Measurements from ENCODE around the gene SHE.
A peak's percentile ranks its signal among the peaks of the same experiment; 100 is the strongest.

Gene SHE

DNA sequence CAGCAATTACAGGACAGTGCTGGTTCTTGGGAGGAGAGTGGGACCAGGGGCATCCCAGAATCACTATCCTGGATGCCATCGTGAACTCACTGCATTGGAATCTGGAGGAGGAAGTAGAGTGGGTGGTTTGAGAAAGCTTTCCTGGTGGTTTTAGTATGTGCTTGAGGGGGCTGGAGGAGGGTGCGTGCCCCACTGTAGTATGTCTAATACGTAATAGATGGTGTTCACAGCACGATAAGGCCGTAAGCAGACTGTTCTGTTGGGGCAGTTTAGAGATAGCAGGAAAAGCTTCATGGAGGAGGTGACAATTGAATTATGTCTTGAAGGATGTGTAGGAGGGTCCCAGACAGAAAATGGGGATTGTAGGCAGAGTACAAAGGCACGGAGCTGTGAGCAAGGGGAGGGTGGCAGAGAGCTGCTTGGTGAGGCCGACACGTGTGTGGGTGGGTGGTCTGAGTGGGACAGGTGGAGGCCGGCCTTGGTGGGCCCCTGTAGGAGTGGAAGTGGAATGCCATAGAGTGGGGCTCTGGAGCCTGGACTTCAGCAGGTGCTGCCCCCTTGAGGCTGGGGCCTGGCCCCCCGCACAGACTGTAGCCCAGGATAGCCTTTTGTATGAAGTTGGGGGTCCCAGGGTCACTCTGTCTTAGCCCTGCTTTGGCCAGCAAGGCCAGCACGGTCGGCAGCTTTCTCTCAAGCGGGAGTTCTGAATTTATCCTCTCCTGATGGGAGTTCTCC is 60.0 kb downstream of the SHE start:
- Histone ChIP-seq H3K4me3 (ENCODE audit: low read depth in 1 of 2, low read length in 2 of 2) (no peak overlapping the region), H3K27me3 (ENCODE audit: low read depth, low read length) (no peaks in the 10 kb centered on the region), H3K4me1 (ENCODE audit: control insufficient read depth in 1 of 2, insufficient read depth in 2 of 2, low read length in 2 of 2) (peaks cover 0 to 3% of the 10 kb centered on the region in 2 donors), H3K9me3 (ENCODE audit: control insufficient read depth in 1 of 2, low read length in 2 of 2) (no peaks in the 10 kb centered on the region), H3K27ac (ENCODE audit: low read length) (no peak overlapping the region), H3K36me3 (ENCODE audit: control insufficient read depth in 1 of 2, insufficient read depth in 2 of 2, low read length in 2 of 2) (peaks cover 19 to 25% of the 10 kb centered on the region in 2 donors)

DNA sequence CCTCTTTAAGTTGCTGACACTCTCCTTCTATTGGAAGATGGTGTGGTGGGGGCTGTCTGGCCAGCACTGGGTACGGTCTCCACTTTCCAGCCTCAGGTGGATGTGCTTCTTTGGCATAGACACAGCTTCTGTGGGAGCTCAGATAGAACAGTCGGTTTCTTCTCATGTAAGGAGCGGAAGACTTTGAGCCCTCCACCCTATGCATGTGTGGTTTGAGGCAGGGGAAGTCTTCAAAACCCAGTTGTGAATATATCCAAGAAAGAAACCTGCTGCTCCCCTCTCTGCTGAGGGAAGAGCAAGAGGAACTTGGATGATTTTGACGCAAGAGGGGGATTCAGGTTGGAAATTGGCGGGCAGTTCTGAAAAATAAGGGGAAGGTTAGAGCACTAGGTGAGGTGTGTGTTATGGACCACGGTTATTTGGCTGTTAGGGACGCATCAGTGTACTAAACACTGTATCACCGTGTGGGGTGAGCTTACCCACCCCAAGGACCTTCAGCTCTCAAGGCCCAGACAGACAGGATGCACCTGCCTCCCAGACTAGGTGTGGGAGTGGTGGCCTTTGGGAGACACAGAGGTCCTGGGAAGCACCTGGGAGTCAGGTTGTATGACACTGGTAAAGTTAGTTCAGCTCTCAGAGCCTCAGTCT is 60.8 kb downstream of the SHE start:
- peak overlapping the region; percentile 25 for H3K27ac ChIP-seq (ENCODE audit: low read length)
- no peaks in the 10 kb centered on the region for H3K9me3 ChIP-seq (ENCODE audit: control insufficient read depth in 1 of 2, low read length in 2 of 2)
- H3K36me3 ChIP-seq (ENCODE audit: control insufficient read depth in 1 of 2, insufficient read depth in 2 of 2, low read length in 2 of 2), result peaks cover 19 to 25% of the 10 kb centered on the region in 2 donors
- peaks cover 0 to 3% of the 10 kb centered on the region in 2 donors for H3K4me1 ChIP-seq (ENCODE audit: control insufficient read depth in 1 of 2, insufficient read depth in 2 of 2, low read length in 2 of 2)
- H3K27me3 ChIP-seq (ENCODE audit: low read depth, low read length), result no peaks in the 10 kb centered on the region
- no peak overlapping the region for H3K4me3 ChIP-seq (ENCODE audit: low read depth in 1 of 2, low read length in 2 of 2)

DNA sequence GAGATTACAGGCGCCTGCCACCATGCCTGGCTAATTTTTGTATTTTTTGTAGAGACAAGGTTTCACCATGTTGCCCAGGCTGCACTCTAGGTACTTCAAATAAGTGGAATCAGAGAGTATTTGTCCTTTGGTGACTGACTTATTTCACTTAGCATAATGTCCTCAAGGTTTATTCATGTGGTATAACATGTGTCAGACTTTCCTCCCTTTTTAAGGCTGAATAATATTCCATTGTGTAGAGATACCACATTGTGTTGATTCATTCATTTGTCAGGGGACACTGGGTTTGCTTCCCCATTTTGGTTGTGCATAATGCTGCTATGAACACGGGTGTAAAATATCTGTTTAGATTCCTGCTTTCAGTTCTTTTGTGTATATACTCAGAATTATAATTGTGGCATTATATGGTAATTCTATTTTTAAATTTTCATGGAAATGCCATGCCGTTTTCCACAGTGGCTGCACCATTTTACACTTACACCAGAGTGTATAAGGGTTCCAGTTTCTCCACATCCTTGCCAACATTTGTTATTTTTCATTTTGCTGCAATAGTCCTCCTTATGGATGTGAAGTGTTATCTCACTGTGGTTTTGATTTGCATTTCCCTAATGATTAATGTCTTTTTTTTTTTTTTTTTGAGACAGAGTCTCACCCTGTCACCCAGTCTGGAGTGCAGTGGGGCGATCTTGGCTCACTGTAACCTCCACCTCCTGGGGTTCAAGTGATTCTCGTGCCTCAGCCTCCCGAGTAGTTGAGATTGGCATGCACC is 62.0 kb downstream of the SHE start:
- Histone ChIP-seq H3K4me3 (ENCODE audit: low read depth in 1 of 2, low read length in 2 of 2) (no peak overlapping the region), H3K36me3 (ENCODE audit: control insufficient read depth in 1 of 2, insufficient read depth in 2 of 2, low read length in 2 of 2) (peaks cover 19 to 26% of the 10 kb centered on the region in 2 donors), H3K9me3 (ENCODE audit: control insufficient read depth in 1 of 2, low read length in 2 of 2) (no peaks in the 10 kb centered on the region), H3K27ac (ENCODE audit: low read length) (no peak overlapping the region), H3K4me1 (ENCODE audit: control insufficient read depth in 1 of 2, insufficient read depth in 2 of 2, low read length in 2 of 2) (peaks cover 3 to 4% of the 10 kb centered on the region in 2 donors), H3K27me3 (ENCODE audit: low read depth, low read length) (no peaks in the 10 kb centered on the region)

DNA sequence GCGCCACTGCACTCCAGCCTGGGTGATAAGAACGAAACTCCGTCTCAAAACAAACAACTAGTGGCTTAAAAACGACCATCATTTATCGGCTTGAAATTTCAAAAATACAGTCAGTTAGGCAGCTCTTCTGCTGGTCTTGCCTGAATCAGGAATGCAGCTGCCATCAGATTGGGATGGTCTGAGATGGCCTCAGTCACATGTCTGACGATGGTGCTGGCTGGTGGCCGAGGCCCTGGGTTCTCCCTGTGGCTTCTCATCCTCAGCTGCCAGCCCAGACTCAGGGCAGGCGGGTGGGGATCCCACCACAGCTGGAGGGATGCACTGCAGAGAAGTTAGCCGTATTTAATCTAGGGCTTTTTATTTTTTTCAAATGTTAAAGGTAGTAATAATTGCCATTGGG is 65.8 kb downstream of the SHE start:
- peaks cover 11 to 20% of the 10 kb centered on the region in 2 donors for H3K4me1 ChIP-seq (ENCODE audit: control insufficient read depth in 1 of 2, insufficient read depth in 2 of 2, low read length in 2 of 2)
- H3K27me3 ChIP-seq (ENCODE audit: low read depth, low read length), result no peaks in the 10 kb centered on the region
- peak overlapping the region in 1 of 2 donors; percentile 11 for H3K4me3 ChIP-seq (ENCODE audit: low read depth in 1 of 2, low read length in 2 of 2)
- no peak overlapping the region for H3K27ac ChIP-seq (ENCODE audit: low read length)
- no peaks in the 10 kb centered on the region for H3K9me3 ChIP-seq (ENCODE audit: control insufficient read depth in 1 of 2, low read length in 2 of 2)
- H3K36me3 ChIP-seq (ENCODE audit: control insufficient read depth in 1 of 2, insufficient read depth in 2 of 2, low read length in 2 of 2), result peaks cover 6 to 14% of the 10 kb centered on the region in 2 donors

DNA sequence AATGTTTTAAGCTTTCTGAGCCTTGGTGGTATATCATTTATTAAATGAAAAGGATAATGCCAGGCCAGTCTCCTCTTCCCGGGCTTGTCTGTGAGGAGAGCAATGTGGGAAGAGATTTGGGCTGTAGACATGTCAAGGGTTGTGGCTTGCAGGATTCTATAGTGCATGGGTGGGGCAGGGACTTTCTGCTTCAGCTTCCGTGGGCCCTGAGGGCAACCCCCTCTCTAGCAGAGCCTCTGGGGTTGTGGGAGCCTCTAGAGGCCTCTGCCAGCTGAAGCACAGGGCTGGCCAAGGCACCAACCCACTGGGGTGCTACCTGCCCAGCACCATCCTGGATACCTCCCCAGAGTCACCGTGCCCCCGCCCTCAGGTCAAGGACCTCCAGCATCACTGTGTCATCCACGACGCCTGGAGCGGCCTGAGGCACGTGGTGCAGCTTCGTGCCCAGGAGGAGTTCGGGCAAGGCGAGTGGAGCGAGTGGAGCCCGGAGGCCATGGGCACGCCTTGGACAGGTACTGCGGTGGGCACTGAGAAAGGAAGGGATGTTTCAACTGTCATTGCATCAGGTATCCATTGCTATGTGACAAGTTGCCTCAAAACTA is 66.5 kb downstream of the SHE start:
- peaks cover 0 to 10% of the 10 kb centered on the region in 2 donors for H3K36me3 ChIP-seq (ENCODE audit: control insufficient read depth in 1 of 2, insufficient read depth in 2 of 2, low read length in 2 of 2)

DNA sequence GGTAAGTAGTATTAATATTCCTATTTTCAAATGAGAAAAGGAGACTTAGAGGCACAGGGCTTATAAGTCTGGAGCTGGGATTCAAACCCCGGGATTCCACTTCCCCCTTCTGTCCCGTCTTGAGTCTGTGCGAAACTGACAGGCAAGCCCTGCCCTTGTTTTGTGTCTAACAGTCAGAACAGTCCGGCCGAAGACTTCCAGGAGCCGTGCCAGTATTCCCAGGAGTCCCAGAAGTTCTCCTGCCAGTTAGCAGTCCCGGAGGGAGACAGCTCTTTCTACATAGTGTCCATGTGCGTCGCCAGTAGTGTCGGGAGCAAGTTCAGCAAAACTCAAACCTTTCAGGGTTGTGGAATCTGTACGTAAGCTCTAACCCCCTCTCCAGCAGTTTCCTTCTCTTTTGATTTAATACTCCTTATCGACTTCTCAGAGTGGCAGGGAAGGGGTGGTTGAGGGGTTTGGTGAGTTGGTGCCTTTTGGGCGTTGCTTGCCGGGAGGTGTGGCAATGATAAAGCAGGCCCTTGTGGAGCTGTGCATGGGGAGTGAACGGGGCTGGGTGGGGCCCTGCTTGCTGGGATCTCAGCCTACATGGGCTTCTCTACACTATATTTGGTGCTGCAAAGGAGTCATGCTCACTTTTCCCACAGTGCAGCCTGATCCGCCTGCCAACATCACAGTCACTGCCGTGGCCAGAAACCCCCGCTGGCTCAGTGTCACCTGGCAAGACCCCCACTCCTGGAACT is 67.7 kb downstream of the SHE start:
- Histone ChIP-seq H3K9me3 (ENCODE audit: control insufficient read depth in 1 of 2, low read length in 2 of 2) (no peaks in the 10 kb centered on the region), H3K27me3 (ENCODE audit: low read depth, low read length) (no peaks in the 10 kb centered on the region), H3K4me3 (ENCODE audit: low read depth in 1 of 2, low read length in 2 of 2) (peak overlapping the region; percentile 24 to 47), H3K36me3 (ENCODE audit: control insufficient read depth in 1 of 2, insufficient read depth in 2 of 2, low read length in 2 of 2) (peaks cover under 1 to 21% of the 10 kb centered on the region in 2 donors), H3K4me1 (ENCODE audit: control insufficient read depth in 1 of 2, insufficient read depth in 2 of 2, low read length in 2 of 2) (peaks cover 22 to 28% of the 10 kb centered on the region in 2 donors), H3K27ac (ENCODE audit: low read length) (peak overlapping the region; percentile 93)

More for the DNA sequence above, 66.5 kb downstream of the SHE start:
- peaks cover 17 to 22% of the 10 kb centered on the region in 2 donors for H3K4me1 ChIP-seq (ENCODE audit: control insufficient read depth in 1 of 2, insufficient read depth in 2 of 2, low read length in 2 of 2)
- H3K4me3 ChIP-seq (ENCODE audit: low read depth in 1 of 2, low read length in 2 of 2), result peak overlapping the region in 1 of 2 donors; percentile 47
- peak overlapping the region; percentile 93 for H3K27ac ChIP-seq (ENCODE audit: low read length)
- no peaks in the 10 kb centered on the region for H3K27me3 ChIP-seq (ENCODE audit: low read depth, low read length)
- no peaks in the 10 kb centered on the region for H3K9me3 ChIP-seq (ENCODE audit: control insufficient read depth in 1 of 2, low read length in 2 of 2)

DNA sequence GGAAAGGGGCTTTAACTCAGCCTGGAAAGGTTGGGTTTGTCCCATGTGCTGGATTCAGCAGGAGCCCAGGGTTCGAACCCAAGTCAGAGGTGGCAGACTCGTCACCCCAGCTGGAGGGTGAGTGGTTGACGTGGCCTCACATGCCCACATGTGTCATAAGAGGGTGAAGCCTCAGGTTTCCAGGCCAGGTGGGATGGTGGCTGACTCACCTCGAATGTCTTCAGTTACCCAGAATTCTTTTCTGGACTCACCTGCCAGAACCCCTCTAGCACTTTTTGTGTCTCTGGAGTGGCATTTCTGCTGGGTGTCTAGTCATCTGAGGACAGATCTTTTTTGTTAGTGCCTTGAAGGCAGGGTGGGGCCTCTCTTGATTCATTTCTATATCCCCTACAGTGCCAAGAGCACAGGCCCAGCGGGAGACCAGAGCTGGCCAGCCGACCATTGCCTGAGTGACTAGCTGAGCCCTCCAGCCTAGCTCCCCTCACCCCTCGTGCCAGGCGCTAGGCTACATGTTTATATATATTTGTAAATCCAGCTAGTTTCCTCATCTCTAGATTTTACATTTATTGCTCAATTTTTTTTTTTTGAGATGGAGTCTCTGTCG is 68.9 kb downstream of the SHE start:
- H3K27ac ChIP-seq (ENCODE audit: low read length), result peak overlapping the region; percentile 71
- H3K9me3 ChIP-seq (ENCODE audit: control insufficient read depth in 1 of 2, low read length in 2 of 2), result no peaks in the 10 kb centered on the region
- peaks cover 33% of the 10 kb centered on the region in 2 donors for H3K4me1 ChIP-seq (ENCODE audit: control insufficient read depth in 1 of 2, insufficient read depth in 2 of 2, low read length in 2 of 2)
- peaks cover 5 to 21% of the 10 kb centered on the region in 2 donors for H3K36me3 ChIP-seq (ENCODE audit: control insufficient read depth in 1 of 2, insufficient read depth in 2 of 2, low read length in 2 of 2)
- no peak overlapping the region for H3K4me3 ChIP-seq (ENCODE audit: low read depth in 1 of 2, low read length in 2 of 2)
- no peaks in the 10 kb centered on the region for H3K27me3 ChIP-seq (ENCODE audit: low read depth, low read length)

DNA sequence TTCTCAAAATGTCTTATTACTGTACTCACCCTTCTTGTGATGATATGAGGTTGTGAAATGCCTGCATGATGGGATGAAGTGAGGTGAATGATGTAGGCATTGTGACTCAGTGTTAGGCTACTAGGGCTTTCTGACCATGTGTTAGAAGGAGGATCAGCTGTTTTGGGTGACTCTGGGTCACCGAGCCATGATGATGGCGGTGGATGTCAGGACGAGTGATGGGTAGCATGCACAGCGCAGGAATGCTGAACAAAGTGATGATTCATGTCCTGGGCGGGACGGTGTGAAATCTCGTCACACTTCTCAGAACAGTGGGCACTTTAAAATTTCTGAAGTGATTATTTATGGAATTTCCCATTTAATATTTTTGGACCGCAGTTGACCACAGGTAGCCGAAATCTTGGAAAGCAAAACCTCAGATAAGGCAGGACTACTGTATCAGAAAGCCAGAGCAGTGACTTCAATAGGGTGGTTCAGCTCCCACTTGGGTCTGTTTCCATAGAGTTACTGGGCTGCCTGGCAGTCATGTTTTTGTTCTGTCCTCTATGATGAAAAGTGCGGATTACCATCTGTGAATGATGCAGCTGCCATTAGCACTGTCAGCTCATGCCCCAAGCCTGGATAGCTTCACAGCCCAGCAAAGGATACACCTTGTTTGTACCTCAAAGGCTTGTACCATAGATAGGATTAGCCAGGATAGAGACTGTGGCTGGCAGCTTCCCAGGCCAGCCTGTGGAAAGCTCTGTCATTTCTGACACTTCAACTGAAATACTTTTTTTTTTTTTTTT is 70.4 kb downstream of the SHE start:
- Histone ChIP-seq H3K36me3 (ENCODE audit: control insufficient read depth in 1 of 2, insufficient read depth in 2 of 2, low read length in 2 of 2) (peaks cover 5 to 16% of the 10 kb centered on the region in 2 donors), H3K27ac (ENCODE audit: low read length) (peak overlapping the region; percentile 58), H3K4me1 (ENCODE audit: control insufficient read depth in 1 of 2, insufficient read depth in 2 of 2, low read length in 2 of 2) (peaks cover 44 to 48% of the 10 kb centered on the region in 2 donors), H3K9me3 (ENCODE audit: control insufficient read depth in 1 of 2, low read length in 2 of 2) (no peaks in the 10 kb centered on the region), H3K27me3 (ENCODE audit: low read depth, low read length) (no peaks in the 10 kb centered on the region), H3K4me3 (ENCODE audit: low read depth in 1 of 2, low read length in 2 of 2) (no peak overlapping the region)

DNA sequence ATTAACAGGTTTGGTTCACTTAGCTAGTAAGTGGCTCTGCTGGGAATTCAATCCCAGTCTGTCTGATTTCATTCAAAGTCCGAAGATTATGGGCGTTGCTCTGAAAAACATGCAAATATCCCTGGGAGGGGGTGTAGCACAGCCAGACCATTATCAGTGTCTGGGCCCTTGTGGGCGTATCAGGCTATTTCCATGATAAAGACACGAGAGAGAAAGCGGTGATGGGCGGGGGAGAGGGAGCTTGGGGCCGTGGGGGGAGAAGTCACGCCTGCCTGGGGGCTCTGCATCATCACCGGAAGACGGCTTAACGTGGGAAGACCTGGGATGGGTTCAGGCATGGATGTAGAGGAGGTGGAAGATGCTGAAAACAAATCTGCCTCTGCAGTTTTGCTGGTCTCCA is 71.3 kb downstream of the SHE start:
- H3K27me3 ChIP-seq (ENCODE audit: low read depth, low read length), result no peaks in the 10 kb centered on the region
- H3K36me3 ChIP-seq (ENCODE audit: control insufficient read depth in 1 of 2, insufficient read depth in 2 of 2, low read length in 2 of 2), result peaks cover 5 to 15% of the 10 kb centered on the region in 2 donors
- peak overlapping the region; percentile 58 for H3K27ac ChIP-seq (ENCODE audit: low read length)
- H3K4me1 ChIP-seq (ENCODE audit: control insufficient read depth in 1 of 2, insufficient read depth in 2 of 2, low read length in 2 of 2), result peaks cover 44 to 49% of the 10 kb centered on the region in 2 donors
- no peak overlapping the region for H3K4me3 ChIP-seq (ENCODE audit: low read depth in 1 of 2, low read length in 2 of 2)
- H3K9me3 ChIP-seq (ENCODE audit: control insufficient read depth in 1 of 2, low read length in 2 of 2), result no peaks in the 10 kb centered on the region

All from muscle layer of duodenum (tissue), 2 donors.